KMS-11 (cell line): ENCODE data around the gene CGB5.

Experiments
- H2AFZ ChIP-seq: fragments of 200-600 bp; sonication (generic); 2 replicates; pipeline ENCODE4 v1.6.1; 2016; ENCODE audit warnings: antibody characterized with exemption, mixed run types, low read depth
- H3K27ac ChIP-seq: fragments of 200-600 bp; sonication (generic); 2 replicates; pipeline ENCODE4 v1.6.1; 2016; ENCODE audit warnings: mild to moderate bottlenecking, mixed run types
- H3K27me3 ChIP-seq: fragments of 200-600 bp; sonication (generic); 2 replicates; pipeline ENCODE4 v1.6.1; 2017; ENCODE audit warnings: mild to moderate bottlenecking, low read depth, mixed run types, moderate library complexity; ENCODE audit not compliant: insufficient read depth
- H3K36me3 ChIP-seq: fragments of 200-600 bp; sonication (generic); 2 replicates; pipeline ENCODE4 v1.6.1; 2017; ENCODE audit warnings: mild to moderate bottlenecking, mixed run types; ENCODE audit not compliant: insufficient read depth
- H3K4me1 ChIP-seq: fragments of 200-600 bp; sonication (generic); 2 replicates; pipeline ENCODE4 v1.6.1; 2016; ENCODE audit warnings: mild to moderate bottlenecking, low read depth, mixed run types; ENCODE audit not compliant: poor library complexity, severe bottlenecking
- H3K4me2 ChIP-seq: fragments of 200-600 bp; sonication (generic); 2 replicates; pipeline ENCODE4 v1.7.0; 2016; ENCODE audit warnings: mild to moderate bottlenecking, mixed run types
- H3K4me3 ChIP-seq: fragments of 200-600 bp; sonication (generic); IDR thresholded peaks from 2 replicates; pipeline ENCODE4 v1.6.1; 2017; ENCODE audit warnings: low read depth, low read length, mixed read lengths; ENCODE audit not compliant: insufficient read depth
- H3K79me2 ChIP-seq: fragments of 200-600 bp; sonication (generic); 2 replicates; pipeline ENCODE4 v1.6.1; 2016; ENCODE audit warnings: low read depth, mixed run types; ENCODE audit not compliant: insufficient read depth
- H3K9ac ChIP-seq: fragments of 200-600 bp; sonication (generic); 2 replicates; pipeline ENCODE4 v1.6.1; 2016; ENCODE audit warnings: mild to moderate bottlenecking, mixed run types
- H4K20me1 ChIP-seq: fragments of 200-600 bp; sonication (generic); 2 replicates; pipeline ENCODE4 v1.6.1; 2016; ENCODE audit warnings: mild to moderate bottlenecking, mixed run types; ENCODE audit not compliant: insufficient read depth
- CTCF ChIP-seq: fragments of 200-600 bp; sonication (generic); conservative IDR thresholded peaks from 2 replicates; pipeline ENCODE4 v1.6.1; 2017; ENCODE audit warnings: low read depth, mild to moderate bottlenecking, antibody characterized with exemption, low read length, moderate library complexity, mixed read lengths

The CGB5 gene

GRCh38 chr19:49067554-49067953, 23.9 kb downstream of the CGB5 start:
- Histone ChIP-seq H3K4me3 (no peak overlapping the region), H3K9ac (no peak overlapping the region), H3K27ac (no peak overlapping the region), H3K79me2 (no peaks in the 10 kb centered on the region), H4K20me1 (no peaks in the 10 kb centered on the region), H3K4me1 (no peaks in the 10 kb centered on the region), H3K36me3 (no peaks in the 10 kb centered on the region), H2AFZ (no peak overlapping the region), H3K4me2 (no peak overlapping the region), H3K27me3 (peaks cover 84% of the 10 kb centered on the region)
- TF ChIP-seq CTCF: no peak

GRCh38 chr19:49069026-49069425, 25.4 kb downstream of the CGB5 start:
- Histone ChIP-seq H3K9ac (no peak overlapping the region), H3K4me3 (no peak overlapping the region), H3K27me3 (peaks cover 79% of the 10 kb centered on the region), H3K79me2 (no peaks in the 10 kb centered on the region), H4K20me1 (no peaks in the 10 kb centered on the region), H3K36me3 (no peaks in the 10 kb centered on the region), H3K4me1 (no peaks in the 10 kb centered on the region), H2AFZ (no peak overlapping the region), H3K4me2 (no peak overlapping the region), H3K27ac (no peak overlapping the region)
- TF ChIP-seq CTCF: no peak

GRCh38 chr19:49070416-49070815, 26.8 kb downstream of the CGB5 start:
- H3K36me3 ChIP-seq: no peaks in the 10 kb centered on the region

GRCh38 chr19:49071860-49072547, 28.4 kb downstream of the CGB5 start:
- Histone ChIP-seq H3K4me3 (no peak overlapping the region), H3K27me3 (peaks cover 55% of the 10 kb centered on the region)
- TF ChIP-seq CTCF: no peak

More at GRCh38 chr19:49070416-49070815, 26.8 kb downstream of the CGB5 start:
- Histone ChIP-seq H4K20me1 (no peaks in the 10 kb centered on the region), H3K4me2 (no peak overlapping the region), H3K79me2 (no peaks in the 10 kb centered on the region), H3K27ac (no peak overlapping the region), H3K27me3 (peaks cover 69% of the 10 kb centered on the region), H2AFZ (no peak overlapping the region), H3K9ac (no peak overlapping the region), H3K4me1 (no peaks in the 10 kb centered on the region), H3K4me3 (no peak overlapping the region)
- TF ChIP-seq CTCF: no peak

More at GRCh38 chr19:49071860-49072547, 28.4 kb downstream of the CGB5 start:
- Histone ChIP-seq H3K9ac (no peak overlapping the region), H3K36me3 (no peaks in the 10 kb centered on the region), H2AFZ (no peak overlapping the region), H3K4me2 (no peak overlapping the region), H3K27ac (no peak overlapping the region), H3K4me1 (no peaks in the 10 kb centered on the region), H3K79me2 (no peaks in the 10 kb centered on the region), H4K20me1 (no peaks in the 10 kb centered on the region)
